Spinal cord (tissue), 10 donors: ENCODE data around the gene ALPG. TPM values are rescaled to one million over a fixed set of nuclear protein-coding genes. Genes with fewer than 3 reads are reported as not detected.
"Not testable (repeated sequence)": the region's sequence is repeated elsewhere in the genome, so short reads cannot be mapped to it uniquely, and the experiment has no call there.

Source experiments
- DNase-seq, 6 donors: peaks; one replicate each; pipeline versions ENCODE4 v3.0.0 to v3.0.0-alpha.2; 2013 to 2015; ENCODE audit warnings: low spot score in 6 of 6, low read depth in 4 of 6
- H3K27ac ChIP-seq: one replicate; pipeline ENCODE4 v1.5.1; 2013; ENCODE audit warnings: low read depth, low read length, control low read depth
- H3K27me3 ChIP-seq: one replicate; pipeline ENCODE4 v1.6.1; 2013; ENCODE audit warnings: low read length; ENCODE audit not compliant: control insufficient read depth, insufficient read depth
- H3K36me3 ChIP-seq: one replicate; pipeline ENCODE4 v1.6.1; 2013; ENCODE audit warnings: low read length; ENCODE audit not compliant: control insufficient read depth, insufficient read depth
- H3K4me1 ChIP-seq: one replicate; pipeline ENCODE4 v1.6.1; 2013; ENCODE audit warnings: low read length; ENCODE audit not compliant: control insufficient read depth, insufficient read depth
- H3K4me3 ChIP-seq: one replicate; pipeline ENCODE4 v1.5.1; 2013; ENCODE audit warnings: low read depth, low read length, control low read depth
- H3K9me3 ChIP-seq: one replicate; pipeline ENCODE4 v1.6.1; 2013; ENCODE audit warnings: low read length; ENCODE audit not compliant: control insufficient read depth, insufficient read depth
- WGBS: methylation state at CpG from one replicate; pipeline ENCODE4 v1.1.5; 2013; ENCODE audit warnings: missing lambda C conversion rate; ENCODE audit not compliant: insufficient coverage; 5-methylcytosine and 5-hydroxymethylcytosine counted together
- polyA plus RNA-seq, 2 donors: library from polyadenylated mRNA; unstranded; fragments of 120-200 nt; gene quantifications; one replicate each; pipeline ENCODE4 v1.2.1, GENCODE V29; 2013; ENCODE audit not compliant: insufficient read length in 2 of 2
- total RNA-seq, 2 donors: library from RNA; depleted of rRNA in 1 of 2; stranded (reverse); fragments of 120-200 nt in 1 of 2; fragments of >200 nt in 1 of 2; gene quantifications; one replicate each; pipeline versions ENCODE4 v1.2.3 to v1.2.4, GENCODE V29; 2013 to 2014
- donor health status: healthy.

The ALPG gene
- total and polyA plus RNA-seq, 4 donors: 0.09 to 0.13 TPM; not detected in 2

DNA sequence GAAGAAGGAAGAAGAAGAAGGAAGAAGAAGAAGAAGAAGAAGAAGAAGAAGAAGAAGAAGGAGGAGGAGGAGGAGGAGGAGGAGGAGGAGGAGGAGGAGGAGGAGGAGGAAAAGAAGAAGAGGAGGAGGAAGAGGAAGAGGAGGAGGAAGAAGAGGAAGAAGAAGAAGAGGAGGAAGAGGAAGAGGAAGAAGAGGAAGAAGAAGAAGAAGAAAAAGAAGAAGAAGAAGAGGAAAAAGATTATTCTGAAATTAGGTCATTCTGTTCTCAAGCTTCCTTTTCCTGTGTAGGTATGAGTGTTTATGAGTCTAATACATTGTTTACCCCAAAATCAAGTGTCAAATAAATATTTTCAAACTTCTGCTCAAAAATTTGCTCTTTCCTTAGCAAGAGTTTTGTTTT, 21.6 kb upstream of the ALPG start:
- not testable (repeated sequence) for H3K4me3 ChIP-seq, H3K27ac ChIP-seq, H3K9me3 ChIP-seq, H3K36me3 ChIP-seq, DNase-seq
- H3K27me3 ChIP-seq: peaks cover 81% of the 10 kb centered on the region
- H3K4me1 ChIP-seq: peaks cover 26% of the 10 kb centered on the region

DNA sequence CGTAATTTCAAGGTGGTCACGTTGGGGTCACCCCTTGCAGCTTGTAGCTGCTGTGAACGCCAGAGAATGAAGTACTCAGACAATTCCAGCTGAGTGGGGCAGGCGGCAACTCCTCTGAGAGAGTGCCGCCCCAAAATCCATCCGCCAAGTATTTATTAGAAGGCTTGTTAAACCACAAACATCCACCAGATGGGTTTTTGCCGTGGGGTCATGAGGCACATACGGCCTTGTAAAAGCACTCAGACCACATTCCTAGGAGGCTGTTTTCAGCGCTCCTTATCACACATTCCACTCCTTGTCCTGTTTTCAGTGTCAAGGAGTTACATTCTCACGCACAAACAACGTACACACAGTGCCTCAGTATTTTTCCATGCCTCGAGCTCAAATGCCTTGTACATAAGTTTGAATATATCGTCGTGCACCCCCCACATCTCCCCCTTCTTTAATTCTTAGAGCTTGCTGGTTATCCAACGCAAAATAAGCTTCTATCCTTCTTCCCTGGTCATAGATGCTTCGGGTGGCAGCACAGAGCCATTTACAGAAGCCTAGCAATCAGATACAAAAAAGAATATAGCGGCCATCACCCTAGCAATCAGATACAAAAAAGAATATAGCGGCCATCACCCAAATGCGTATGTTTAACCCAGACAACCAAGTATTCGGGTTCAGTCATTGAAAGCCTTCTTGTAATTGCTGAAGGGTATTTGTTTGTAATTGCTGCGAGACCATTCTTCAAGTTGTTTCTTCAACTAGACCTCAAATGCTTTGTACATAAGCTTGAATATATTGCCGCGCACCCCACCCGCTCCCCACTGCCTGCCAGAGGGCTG, 20.8 kb upstream of the ALPG start:
- 24% methylated on average over 16 of the region's 24 CpGs for WGBS
- H3K4me3 ChIP-seq: no peak overlapping the region
- H3K27ac ChIP-seq: no peak overlapping the region
- H3K9me3 ChIP-seq: no peaks in the 10 kb centered on the region
- DNase-seq: peak in 1 of 6 donors; percentile 58
- peaks cover 26% of the 10 kb centered on the region for H3K4me1 ChIP-seq
- no peaks in the 10 kb centered on the region for H3K36me3 ChIP-seq
- H3K27me3 ChIP-seq: peaks cover 87% of the 10 kb centered on the region

DNA sequence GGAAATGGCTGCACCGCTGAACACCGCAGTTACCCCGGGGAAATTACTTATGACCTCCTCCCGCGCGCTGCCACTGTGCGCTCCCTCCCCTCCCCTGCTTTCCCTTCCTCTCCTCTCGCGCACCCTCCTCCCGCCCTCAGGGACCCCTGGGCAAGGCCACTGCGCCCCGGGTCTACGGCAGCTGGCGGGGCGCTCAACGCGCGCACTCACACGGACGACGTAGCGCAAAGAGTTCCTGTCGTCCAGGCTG, 20.2 kb upstream of the ALPG start:
- Histone ChIP-seq H3K27me3 (peaks cover 85% of the 10 kb centered on the region), H3K36me3 (no peaks in the 10 kb centered on the region)

GRCh38 chr2:232386740-232387450, 19.7 kb upstream of the ALPG start:
- H3K9me3 ChIP-seq: no peaks in the 10 kb centered on the region
- H3K36me3 ChIP-seq: no peaks in the 10 kb centered on the region
- 1% methylated on average over 75 of the region's 75 CpGs for WGBS
- no peak overlapping the region for H3K4me3 ChIP-seq
- peaks cover 81% of the 10 kb centered on the region for H3K27me3 ChIP-seq
- peaks cover 26% of the 10 kb centered on the region for H3K4me1 ChIP-seq
- no peak for DNase-seq
- no peak overlapping the region for H3K27ac ChIP-seq

More for the DNA sequence above, 20.2 kb upstream of the ALPG start:
- Histone ChIP-seq H3K27ac (no peak overlapping the region), H3K4me1 (peaks cover 26% of the 10 kb centered on the region), H3K4me3 (no peak overlapping the region), H3K9me3 (no peaks in the 10 kb centered on the region)
- WGBS: under 1% methylated on average over 23 of the region's 23 CpGs
- no peak for DNase-seq

- Histone ChIP-seq H3K36me3 (no peaks in the 10 kb centered on the region), H3K9me3 (no peaks in the 10 kb centered on the region), H3K4me1 (peaks cover 26% of the 10 kb centered on the region), H3K27me3 (peaks cover 76% of the 10 kb centered on the region), H3K27ac (no peak overlapping the region), H3K4me3 (no peak overlapping the region)
- WGBS: 2% methylated on average over 49 of the region's 50 CpGs
- DNase-seq: no peak
These were observed 19.0 kb upstream of the ALPG start for GRCh38 chr2:232387451-232388171.

GRCh38 chr2:232388324-232388891, 18.2 kb upstream of the ALPG start:
- Histone ChIP-seq H3K4me3 (no peak overlapping the region), H3K27me3 (peaks cover 73% of the 10 kb centered on the region), H3K9me3 (no peaks in the 10 kb centered on the region), H3K4me1 (peaks cover 26% of the 10 kb centered on the region), H3K36me3 (no peaks in the 10 kb centered on the region), H3K27ac (no peak overlapping the region)
- no peak for DNase-seq
- WGBS: 4% methylated on average over 42 of the region's 42 CpGs

- Histone ChIP-seq H3K27ac (no peak overlapping the region), H3K9me3 (no peaks in the 10 kb centered on the region), H3K36me3 (no peaks in the 10 kb centered on the region), H3K4me3 (no peak overlapping the region), H3K27me3 (peaks cover 64% of the 10 kb centered on the region), H3K4me1 (peaks cover 26% of the 10 kb centered on the region)
- no peak for DNase-seq
- WGBS: no CpG with 5 or more reads among the region's 6 CpGs
These were observed 17.3 kb upstream of the ALPG start for GRCh38 chr2:232389327-232389726.

- DNase-seq: peak in 1 of 6 donors; percentile 5
- Histone ChIP-seq H3K36me3 (no peaks in the 10 kb centered on the region), H3K9me3 (no peaks in the 10 kb centered on the region), H3K4me1 (peaks cover 26% of the 10 kb centered on the region), H3K27ac (no peak overlapping the region), H3K4me3 (no peak overlapping the region), H3K27me3 (peaks cover 53% of the 10 kb centered on the region)
- WGBS: 63% methylated on average over 2 of the region's 3 CpGs
These were observed 16.0 kb upstream of the ALPG start for GRCh38 chr2:232390661-232391060.

GRCh38 chr2:232393556-232393955, 13.1 kb upstream of the ALPG start:
- Histone ChIP-seq H3K27ac (no peak overlapping the region), H3K4me3 (no peak overlapping the region), H3K9me3 (no peaks in the 10 kb centered on the region), H3K27me3 (peaks cover 24% of the 10 kb centered on the region), H3K36me3 (no peaks in the 10 kb centered on the region), H3K4me1 (peaks cover 4% of the 10 kb centered on the region)
- no peak for DNase-seq
- WGBS: 89% methylated on average over 7 of the region's 8 CpGs
